A673 (cell line): ENCODE data around the gene CDH10. TPM values are rescaled to one million over a fixed set of nuclear protein-coding genes. Genes with fewer than 3 reads are reported as not detected.

ENCODE experiments used
- BruUV-seq: library from RNA; stranded (reverse); fragments of 400-500 nt; replicated peaks from 2 replicates; lab custom pipeline; 2021; lab: Mats Ljungman, UMichigan
- CTCF ChIA-PET: fragments of 300-600 bp; sonication (Branson Sonifier 250); formaldehyde crosslinking; loops from one replicate; lab custom pipeline; 2022; ENCODE audit warnings: antibody characterized with exemption; lab: Charles Lee
- POLR2A ChIA-PET: fragments of 300-600 bp; sonication (Branson Sonifier 250); formaldehyde crosslinking; loops from one replicate; lab custom pipeline; 2022; ENCODE audit warnings: antibody characterized with exemption; ENCODE audit not compliant: low non-redundant PET; lab: Charles Lee
- DNase-seq: peaks from one replicate; pipeline ENCODE4 v3.0.0-alpha.2; 2015; ENCODE audit warnings: low spot score
- H3K27ac ChIP-seq: fragments of 200-600 bp; sonication (generic); 2 replicates; pipeline ENCODE4 v1.5.1; 2016; ENCODE audit warnings: mixed run types, low read depth, mild to moderate bottlenecking, mixed read lengths, antibody characterized with exemption, low read length; ENCODE audit not compliant: poor library complexity, severe bottlenecking
- H3K27me3 ChIP-seq: fragments of 200-600 bp; sonication (generic); replicated peaks from 2 replicates; pipeline ENCODE4 v1.6.1; 2017; ENCODE audit warnings: mixed run types, low read depth, mild to moderate bottlenecking, mixed read lengths, antibody characterized with exemption, low read length; ENCODE audit not compliant: insufficient read depth, poor library complexity
- H3K36me3 ChIP-seq: fragments of 200-600 bp; sonication (generic); 2 replicates; pipeline ENCODE4 v1.6.1; 2016; ENCODE audit warnings: mixed run types, mild to moderate bottlenecking, mixed read lengths, antibody characterized with exemption, low read length; ENCODE audit not compliant: insufficient read depth, poor library complexity, severe bottlenecking
- H3K4me1 ChIP-seq: fragments of 200-600 bp; sonication (generic); 2 replicates; pipeline ENCODE4 v1.6.1; 2017; ENCODE audit warnings: mixed run types, mild to moderate bottlenecking, mixed read lengths, antibody characterized with exemption, low read length; ENCODE audit not compliant: insufficient read depth, poor library complexity, severe bottlenecking
- H3K4me3 ChIP-seq: fragments of 200-600 bp; sonication (generic); 2 replicates; pipeline ENCODE4 v1.5.1; 2016; ENCODE audit warnings: low read depth, mixed run types, mild to moderate bottlenecking, mixed read lengths, low read length; ENCODE audit not compliant: poor library complexity, severe bottlenecking
- H3K9me3 ChIP-seq: fragments of 200-600 bp; sonication (generic); 2 replicates; pipeline ENCODE4 v1.6.1; 2016; ENCODE audit warnings: mixed run types, low read depth, mild to moderate bottlenecking, mixed read lengths, antibody characterized with exemption, low read length; ENCODE audit not compliant: poor library complexity, severe bottlenecking
- CTCF ChIP-seq: fragments of 300-800, 200-600 bp; sonication (generic); conservative IDR thresholded peaks from 2 replicates; pipeline ENCODE4 v1.5.1; 2017; ENCODE audit warnings: low read depth, mild to moderate bottlenecking, antibody characterized with exemption, low read length, moderate library complexity, mixed read lengths
- EZH2 ChIP-seq: fragments of 200-600 bp; sonication (generic); IDR thresholded peaks from 2 replicates; pipeline ENCODE4 v1.6.1; 2017; ENCODE audit warnings: borderline replicate concordance, low read depth, mild to moderate bottlenecking, mixed read lengths, antibody characterized with exemption, low read length; ENCODE audit not compliant: poor library complexity, severe bottlenecking
- intact Hi-C: fragments of 100-400 bp; cut with micrococcal nuclease; formaldehyde crosslinking; loops from one replicate; pipeline ENCODE4 v1.10.0; 2022; ENCODE audit not compliant: unreplicated experiment
- total RNA-seq: library from RNA; stranded (reverse); gene quantifications from 2 replicates; pipeline ENCODE4 v1.2.3, GENCODE V29; 2021

The CDH10 gene
- total RNA-seq, 1 experiment from 2014 or later = 1.2 TPM

- H3K4me1 ChIP-seq = peaks cover 6% of the 10 kb centered on the region
- intact Hi-C loops = no loop called here
- no peaks in the 10 kb centered on the region for H3K36me3 ChIP-seq
- BruUV-seq = no TSS peak
- CTCF ChIA-PET = no interaction called here
- H3K9me3 ChIP-seq = peaks cover 7% of the 10 kb centered on the region
- H3K4me3 ChIP-seq = no peak overlapping the region
- DNase-seq = no peak
- POLR2A ChIA-PET = interaction anchor here (0.5 to 0.7 kb wide), 2 partner anchors 112 to 285 kb away, joined by 4 to 5 read pairs; no protein-coding TSS in a partner anchor
- TF ChIP-seq EZH2 (no peak), CTCF (no peak)
- no peak overlapping the region for H3K27ac ChIP-seq
- no peaks in the 10 kb centered on the region for H3K27me3 ChIP-seq
These were observed 166.8 kb downstream of the CDH10 start for GRCh38 chr5:24477958-24478357.

GRCh38 chr5:24475101-24475500, 169.7 kb downstream of the CDH10 start:
- TF ChIP-seq EZH2 (no peak), CTCF (no peak)
- ChIA-PET CTCF (no interaction called here), POLR2A (no interaction called here)
- H3K4me1 ChIP-seq = peaks cover 10% of the 10 kb centered on the region
- intact Hi-C loops = no loop called here
- H3K27ac ChIP-seq = no peak overlapping the region
- H3K36me3 ChIP-seq = no peaks in the 10 kb centered on the region
- no peak for DNase-seq
- no TSS peak for BruUV-seq
- no peak overlapping the region for H3K4me3 ChIP-seq
- no peaks in the 10 kb centered on the region for H3K27me3 ChIP-seq
- H3K9me3 ChIP-seq = peaks cover 7% of the 10 kb centered on the region

- peaks cover 7% of the 10 kb centered on the region for H3K9me3 ChIP-seq
- H3K27me3 ChIP-seq = no peaks in the 10 kb centered on the region
- H3K4me1 ChIP-seq = peaks cover 10% of the 10 kb centered on the region
- DNase-seq = no peak
- no peaks in the 10 kb centered on the region for H3K36me3 ChIP-seq
- ChIA-PET CTCF (no interaction called here), POLR2A (no interaction called here)
- BruUV-seq = no TSS peak
- intact Hi-C loops = no loop called here
- H3K27ac ChIP-seq = no peak overlapping the region
- H3K4me3 ChIP-seq = no peak overlapping the region
- TF ChIP-seq EZH2 (no peak), CTCF (no peak)
These were observed 170.1 kb downstream of the CDH10 start for GRCh38 chr5:24474685-24475084.
